CD4-positive, CD25-positive, alpha-beta regulatory T cell (primary cell): ENCODE measurements around the gene TNP2. TPM values are rescaled to one million over a fixed set of nuclear protein-coding genes. Genes with fewer than 3 reads are reported as not detected.

Experiments
- ATAC-seq, 2 donors: fragments of 150-1000 bp; cut with Tn5 transposase; one replicate each; pipeline ENCODE4 v1.10.0; 2021; ENCODE audit warnings: low read depth in 2 of 2, moderate number of reproducible peaks in 2 of 2, moderate library complexity in 1 of 2
- DNase-seq, 3 donors: peaks; one replicate each; pipeline versions ENCODE4 v3.0.0 to v3.0.0-alpha.2; 2012 to 2022; ENCODE audit warnings: mixed read lengths in 1 of 3
- H3K27ac ChIP-seq: one replicate; pipeline ENCODE4 v1.7.0; 2013; ENCODE audit warnings: mild to moderate bottlenecking, low read length; ENCODE audit not compliant: insufficient read depth, poor library complexity, severe bottlenecking
- H3K27me3 ChIP-seq: one replicate; pipeline ENCODE4 v1.7.0; 2013; ENCODE audit warnings: low read length; ENCODE audit not compliant: control insufficient read depth, insufficient read depth
- H3K36me3 ChIP-seq: one replicate; pipeline ENCODE4 v1.7.0; 2013; ENCODE audit warnings: mild to moderate bottlenecking, low read length, moderate library complexity; ENCODE audit not compliant: control insufficient read depth, insufficient read depth
- H3K4me1 ChIP-seq: 2 replicates; pipeline ENCODE4 v1.7.0; 2013; ENCODE audit warnings: mild to moderate bottlenecking, low read length; ENCODE audit not compliant: insufficient read depth, control insufficient read depth, poor library complexity, severe bottlenecking
- H3K4me3 ChIP-seq: one replicate; pipeline ENCODE4 v1.7.0; 2013; ENCODE audit warnings: low read depth, mild to moderate bottlenecking, low read length, moderate library complexity
- H3K9me3 ChIP-seq, 2 experiments: 1 replicate in 1 of 2; 2 replicates in 1 of 2; pipeline ENCODE4 v1.7.0; 2013; ENCODE audit warnings: low read length in 2 of 2, mild to moderate bottlenecking in 1 of 2, moderate library complexity in 1 of 2; ENCODE audit not compliant: control insufficient read depth in 2 of 2
- H3K27ac Mint-ChIP-seq, 3 donors: one replicate each; pipeline ENCODE4 v1.8.0; 2020 to 2022; ENCODE audit warnings: mild to moderate bottlenecking in 3 of 3, mixed read lengths in 3 of 3, moderate library complexity in 2 of 3
- H3K27me3 Mint-ChIP-seq: one replicate; pipeline ENCODE4 v1.8.0; 2022; ENCODE audit warnings: mild to moderate bottlenecking, mixed read lengths
- H3K36me3 Mint-ChIP-seq: one replicate; pipeline ENCODE4 v1.8.0; 2020; ENCODE audit warnings: mixed read lengths
- H3K4me1 Mint-ChIP-seq, 4 donors: one replicate each; pipeline ENCODE4 v1.8.0; 2020 to 2022; ENCODE audit warnings: mixed read lengths in 4 of 4, mild to moderate bottlenecking in 1 of 4
- H3K4me3 Mint-ChIP-seq, 4 donors: one replicate each; pipeline ENCODE4 v1.8.0; 2020 to 2022; ENCODE audit warnings: mild to moderate bottlenecking in 4 of 4, mixed read lengths in 4 of 4, moderate library complexity in 3 of 4
- H3K9me3 Mint-ChIP-seq, 7 donors: one replicate each; pipeline ENCODE4 v1.8.0; 2020 to 2022; ENCODE audit warnings: mixed read lengths in 7 of 7, mild to moderate bottlenecking in 3 of 7, moderate library complexity in 2 of 7
- polyA plus RNA-seq, 4 donors: library from polyadenylated mRNA; unstranded; fragments of 300-500 nt; fragmentation: Illumina TruSeq; gene quantifications; one replicate each; pipeline ENCODE4 v1.2.3, GENCODE V29; 2021
- total RNA-seq: library from RNA; stranded (reverse); gene quantifications from one replicate; pipeline ENCODE4 v1.2.3, GENCODE V29; 2022

Gene TNP2
- total and polyA plus RNA-seq, 5 donors from 2014 or later, result not detected

GRCh38 chr16:11310997-11311561 lies 42.0 kb upstream of the TNP2 start:
- peaks cover 43% of the 10 kb centered on the region for H3K4me1 ChIP-seq
- H3K4me3 Mint-ChIP-seq, result peak overlapping the region in 3 of 4 donors; percentile 76 to 86 (median 86)
- DNase-seq (peak in 2 of 3 donors; percentile 70 to 88), ATAC-seq (peak; percentile 63 to 76)
- peaks cover 0 to 40% (median 21%) of the 10 kb centered on the region in 4 donors for H3K4me1 Mint-ChIP-seq
- H3K27ac ChIP-seq, result peak overlapping the region; percentile 48
- no peaks in the 10 kb centered on the region for H3K36me3 Mint-ChIP-seq
- peak overlapping the region; percentile 62 for H3K4me3 ChIP-seq
- peak overlapping the region; percentile 84 to 92 (median 90) for H3K27ac Mint-ChIP-seq
- no peaks in the 10 kb centered on the region for H3K27me3 ChIP-seq
- H3K9me3 Mint-ChIP-seq, result no peaks in the 10 kb centered on the region
- no peaks in the 10 kb centered on the region for H3K9me3 ChIP-seq
- no peaks in the 10 kb centered on the region for H3K36me3 ChIP-seq
- peaks cover 4% of the 10 kb centered on the region for H3K27me3 Mint-ChIP-seq

- H3K36me3 ChIP-seq, result no peaks in the 10 kb centered on the region
- H3K27me3 Mint-ChIP-seq, result peaks cover 4% of the 10 kb centered on the region
- H3K27ac Mint-ChIP-seq, result peak overlapping the region; percentile 26 to 92 (median 90)
- no peaks in the 10 kb centered on the region for H3K27me3 ChIP-seq
- H3K4me3 ChIP-seq, result peak overlapping the region; percentile 62
- H3K4me1 ChIP-seq, result peaks cover 43% of the 10 kb centered on the region
- ATAC-seq (no peak), DNase-seq (no peak)
- H3K9me3 ChIP-seq, result no peaks in the 10 kb centered on the region
- no peaks in the 10 kb centered on the region for H3K36me3 Mint-ChIP-seq
- H3K4me3 Mint-ChIP-seq, result peak overlapping the region in 3 of 4 donors; percentile 76 to 86 (median 86)
- peaks cover 0 to 40% (median 19%) of the 10 kb centered on the region in 4 donors for H3K4me1 Mint-ChIP-seq
- H3K27ac ChIP-seq, result peak overlapping the region; percentile 48
- H3K9me3 Mint-ChIP-seq, result no peaks in the 10 kb centered on the region
These were observed 41.5 kb upstream of the TNP2 start for GRCh38 chr16:11310634-11310977.

GRCh38 chr16:11309895-11310633 lies 40.9 kb upstream of the TNP2 start:
- no peak overlapping the region for H3K4me3 Mint-ChIP-seq
- H3K27me3 Mint-ChIP-seq, result peaks cover 4% of the 10 kb centered on the region
- Histone ChIP-seq H3K9me3 (no peaks in the 10 kb centered on the region), H3K27ac (no peak overlapping the region), H3K4me3 (no peak overlapping the region), H3K27me3 (no peaks in the 10 kb centered on the region), H3K4me1 (peaks cover 43% of the 10 kb centered on the region), H3K36me3 (no peaks in the 10 kb centered on the region)
- H3K27ac Mint-ChIP-seq, result peak overlapping the region; percentile 26 to 90 (median 53)
- H3K9me3 Mint-ChIP-seq, result no peaks in the 10 kb centered on the region
- no peaks in the 10 kb centered on the region for H3K36me3 Mint-ChIP-seq
- peaks cover 0 to 40% (median 19%) of the 10 kb centered on the region in 4 donors for H3K4me1 Mint-ChIP-seq
- DNase-seq (peak in 1 of 3 donors; percentile 37), ATAC-seq (no peak)

- no peak overlapping the region for H3K4me3 ChIP-seq
These were observed 39.6 kb upstream of the TNP2 start for GRCh38 chr16:11308493-11309283.

GRCh38 chr16:11307639-11308492 lies 38.7 kb upstream of the TNP2 start:
- no peak overlapping the region for H3K27ac ChIP-seq
- H3K4me1 ChIP-seq, result peaks cover 37% of the 10 kb centered on the region
- peak overlapping the region in 1 of 4 donors; percentile 12 for H3K4me3 Mint-ChIP-seq
- peaks cover 4% of the 10 kb centered on the region for H3K27me3 Mint-ChIP-seq
- DNase-seq (no peak), ATAC-seq (no peak)
- no peaks in the 10 kb centered on the region for H3K27me3 ChIP-seq
- no peaks in the 10 kb centered on the region for H3K36me3 Mint-ChIP-seq
- peaks cover 0 to 32% (median 11%) of the 10 kb centered on the region in 4 donors for H3K4me1 Mint-ChIP-seq
- no peaks in the 10 kb centered on the region for H3K9me3 ChIP-seq
- H3K9me3 Mint-ChIP-seq, result no peaks in the 10 kb centered on the region
- peak overlapping the region in 1 of 3 donors; percentile 85 for H3K27ac Mint-ChIP-seq
- H3K36me3 ChIP-seq, result no peaks in the 10 kb centered on the region
- no peak overlapping the region for H3K4me3 ChIP-seq

More at GRCh38 chr16:11308493-11309283, 39.6 kb upstream of the TNP2 start:
- Histone ChIP-seq H3K36me3 (no peaks in the 10 kb centered on the region), H3K4me1 (peaks cover 43% of the 10 kb centered on the region), H3K27ac (no peak overlapping the region), H3K9me3 (no peaks in the 10 kb centered on the region), H3K27me3 (no peaks in the 10 kb centered on the region)
- no peak for DNase-seq
- Mint-ChIP-seq H3K9me3 (no peaks in the 10 kb centered on the region), H3K4me3 (no peak overlapping the region), H3K4me1 (peaks cover 0 to 40% (median 17%) of the 10 kb centered on the region in 4 donors), H3K27me3 (peaks cover 4% of the 10 kb centered on the region), H3K27ac (peak overlapping the region in 2 of 3 donors; percentile 85 to 90), H3K36me3 (no peaks in the 10 kb centered on the region)
- ATAC-seq, result no peak

- no peaks in the 10 kb centered on the region for H3K36me3 ChIP-seq
- no peaks in the 10 kb centered on the region for H3K9me3 Mint-ChIP-seq
- no peak overlapping the region for H3K27ac ChIP-seq
- H3K36me3 Mint-ChIP-seq, result no peaks in the 10 kb centered on the region
- ATAC-seq, result no peak
- no peak for DNase-seq
- peaks cover 0 to 24% (median 9%) of the 10 kb centered on the region in 4 donors for H3K4me1 Mint-ChIP-seq
- H3K27me3 ChIP-seq, result no peaks in the 10 kb centered on the region
- peaks cover 4% of the 10 kb centered on the region for H3K27me3 Mint-ChIP-seq
- peaks cover 31% of the 10 kb centered on the region for H3K4me1 ChIP-seq
- no peaks in the 10 kb centered on the region for H3K9me3 ChIP-seq
- H3K4me3 Mint-ChIP-seq, result peak overlapping the region in 1 of 4 donors; percentile 0
- H3K4me3 ChIP-seq, result no peak overlapping the region
- peak overlapping the region in 1 of 3 donors; percentile 74 for H3K27ac Mint-ChIP-seq
These were observed 38.0 kb upstream of the TNP2 start for GRCh38 chr16:11306997-11307638.

GRCh38 chr16:11306381-11306780 lies 37.3 kb upstream of the TNP2 start:
- no peaks in the 10 kb centered on the region for H3K9me3 ChIP-seq
- no peak overlapping the region for H3K27ac ChIP-seq
- no peak overlapping the region for H3K27ac Mint-ChIP-seq
- H3K27me3 Mint-ChIP-seq, result peaks cover 4% of the 10 kb centered on the region
- H3K4me1 ChIP-seq, result peaks cover 24% of the 10 kb centered on the region
- no peaks in the 10 kb centered on the region for H3K36me3 Mint-ChIP-seq
- peaks cover 0 to 18% (median 9%) of the 10 kb centered on the region in 4 donors for H3K4me1 Mint-ChIP-seq
- DNase-seq (no peak), ATAC-seq (no peak)
- no peaks in the 10 kb centered on the region for H3K27me3 ChIP-seq
- no peaks in the 10 kb centered on the region for H3K36me3 ChIP-seq
- H3K4me3 Mint-ChIP-seq, result no peak overlapping the region
- H3K4me3 ChIP-seq, result no peak overlapping the region
- no peaks in the 10 kb centered on the region for H3K9me3 Mint-ChIP-seq
